RWPE1 (cell line): Measurements from ENCODE around the gene KIF6.

ENCODE experiments used
- CTCF ChIA-PET: fragments of 350-600 bp; sonication (Branson Sonifier 250); formaldehyde crosslinking; extraction: SDS; loops from one replicate; lab custom pipeline; 2021; lab: Yijun Ruan, JAX
- POLR2A ChIA-PET: fragments of 400-600 bp; formaldehyde crosslinking; extraction: SDS; loops from one replicate; lab custom pipeline; 2020; ENCODE audit warnings: antibody characterized with exemption; ENCODE audit not compliant: low non-redundant PET; lab: Yijun Ruan, JAX
- DNase-seq: peaks from one replicate; pipeline ENCODE4 v3.0.0; 2012; ENCODE audit warnings: low spot score
- H3K27ac ChIP-seq: fragments of 450-650 bp; 2 replicates; pipeline ENCODE4 v1.5.1; 2017
- TF ChIP-seq, protein P1 (sequence below): fragments of 450-650 bp; conservative IDR thresholded peaks from 2 replicates; pipeline ENCODE4 v1.5.1; 2017; ENCODE audit warnings: low read depth, mild to moderate bottlenecking

The KIF6 gene

DNA sequence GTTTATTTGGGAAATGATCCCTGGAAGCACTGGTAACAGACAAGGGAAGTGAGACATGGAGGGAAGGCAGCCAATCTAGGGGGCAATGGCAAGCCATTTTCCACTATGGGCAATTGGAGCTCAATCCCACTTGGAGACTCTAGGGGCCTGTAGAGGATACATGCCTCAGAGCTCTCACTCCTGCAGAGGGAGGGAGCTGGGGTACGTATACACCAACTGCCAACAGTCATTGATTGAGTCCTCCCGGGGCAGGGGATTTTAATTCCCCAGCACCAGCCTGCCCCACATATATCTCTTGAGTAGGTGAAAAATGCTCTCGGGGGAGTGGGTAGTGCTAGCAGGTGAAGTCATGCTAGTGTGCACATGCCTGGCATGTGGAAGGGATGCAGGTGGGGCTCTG is 323.8 kb downstream of the KIF6 start:
- TF ChIP-seq, protein P1, sequence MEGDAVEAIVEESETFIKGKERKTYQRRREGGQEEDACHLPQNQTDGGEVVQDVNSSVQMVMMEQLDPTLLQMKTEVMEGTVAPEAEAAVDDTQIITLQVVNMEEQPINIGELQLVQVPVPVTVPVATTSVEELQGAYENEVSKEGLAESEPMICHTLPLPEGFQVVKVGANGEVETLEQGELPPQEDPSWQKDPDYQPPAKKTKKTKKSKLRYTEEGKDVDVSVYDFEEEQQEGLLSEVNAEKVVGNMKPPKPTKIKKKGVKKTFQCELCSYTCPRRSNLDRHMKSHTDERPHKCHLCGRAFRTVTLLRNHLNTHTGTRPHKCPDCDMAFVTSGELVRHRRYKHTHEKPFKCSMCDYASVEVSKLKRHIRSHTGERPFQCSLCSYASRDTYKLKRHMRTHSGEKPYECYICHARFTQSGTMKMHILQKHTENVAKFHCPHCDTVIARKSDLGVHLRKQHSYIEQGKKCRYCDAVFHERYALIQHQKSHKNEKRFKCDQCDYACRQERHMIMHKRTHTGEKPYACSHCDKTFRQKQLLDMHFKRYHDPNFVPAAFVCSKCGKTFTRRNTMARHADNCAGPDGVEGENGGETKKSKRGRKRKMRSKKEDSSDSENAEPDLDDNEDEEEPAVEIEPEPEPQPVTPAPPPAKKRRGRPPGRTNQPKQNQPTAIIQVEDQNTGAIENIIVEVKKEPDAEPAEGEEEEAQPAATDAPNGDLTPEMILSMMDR, result no peak
- H3K27ac ChIP-seq, result no peak overlapping the region
- ChIA-PET POLR2A (no interaction called here), CTCF (interaction anchor here (0.7 kb wide), 1 partner anchor 14 kb away, joined by 3 read pairs; no protein-coding TSS in a partner anchor)
- no peak for DNase-seq

DNA sequence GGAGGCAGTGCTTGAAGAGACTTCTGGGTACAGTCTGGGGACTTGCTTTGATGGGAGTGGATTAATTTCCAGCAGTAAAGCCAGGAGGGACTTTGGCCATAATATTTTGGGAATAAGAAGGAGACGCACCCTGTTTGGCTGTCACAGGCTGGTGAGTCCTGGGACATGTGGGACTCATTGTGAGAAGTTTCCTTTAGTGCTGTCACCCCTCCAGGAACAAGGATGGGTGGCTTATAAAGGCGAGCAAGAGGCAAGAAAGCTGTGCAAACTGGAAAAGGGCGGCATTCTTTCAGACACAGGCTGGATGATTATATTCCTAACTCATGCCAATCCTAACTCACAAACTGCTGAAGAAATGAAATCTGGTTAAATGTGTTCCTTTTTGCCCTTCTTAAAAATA is 325.2 kb downstream of the KIF6 start:
- H3K27ac ChIP-seq, result no peak overlapping the region
- no peak for DNase-seq
- CTCF ChIA-PET, result interaction anchor here (1.1 kb wide), 1 partner anchor 23 kb away, joined by 4 read pairs; no protein-coding TSS in a partner anchor
- TF ChIP-seq, protein P1, result no peak
- POLR2A ChIA-PET, result no interaction called here

DNA sequence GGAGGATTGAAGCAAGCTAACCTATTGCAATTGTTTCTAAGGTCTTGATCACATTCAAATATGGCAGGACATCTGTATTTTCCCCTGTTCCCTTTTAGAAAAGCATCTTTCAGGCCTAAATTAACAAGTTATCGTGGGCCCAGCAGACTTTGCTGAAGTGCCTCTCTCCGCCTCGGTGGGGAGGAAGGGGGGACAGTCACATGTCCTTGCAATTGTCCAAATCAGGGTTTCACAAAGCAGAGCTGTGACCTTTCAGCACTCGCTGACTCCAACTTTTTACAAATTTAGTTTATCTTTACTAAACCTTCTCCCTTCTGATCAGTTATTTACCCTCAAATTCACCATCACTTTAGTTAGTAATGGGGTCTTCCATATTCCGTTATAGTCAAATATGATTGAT is 328.4 kb downstream of the KIF6 start:
- TF ChIP-seq, protein P1, result no peak
- POLR2A ChIA-PET, result no interaction called here
- H3K27ac ChIP-seq, result no peak overlapping the region
- no peak for DNase-seq
- CTCF ChIA-PET, result no interaction called here

DNA sequence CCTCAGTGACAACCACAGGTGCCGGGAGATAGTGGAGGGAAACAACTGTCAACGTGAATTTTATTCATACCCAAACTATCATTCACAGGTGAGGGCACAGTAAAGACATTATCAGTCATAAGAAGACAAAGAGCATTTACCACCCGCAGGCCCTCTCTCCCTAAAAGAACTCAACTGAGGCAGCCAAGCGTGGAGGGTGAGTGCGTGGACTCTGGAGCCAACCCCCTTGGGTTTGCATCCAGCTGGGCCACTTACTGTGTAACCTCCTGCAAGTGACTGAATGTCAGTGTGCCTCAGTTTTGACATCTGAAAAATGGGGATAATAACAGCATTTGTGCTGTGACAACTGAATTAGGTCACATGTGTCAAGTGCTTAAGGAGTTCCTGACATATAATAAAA is 332.1 kb downstream of the KIF6 start:
- ChIA-PET POLR2A (no interaction called here), CTCF (no interaction called here)
- no peak overlapping the region for H3K27ac ChIP-seq
- DNase-seq, result no peak
- TF ChIP-seq, protein P1, result no peak

DNA sequence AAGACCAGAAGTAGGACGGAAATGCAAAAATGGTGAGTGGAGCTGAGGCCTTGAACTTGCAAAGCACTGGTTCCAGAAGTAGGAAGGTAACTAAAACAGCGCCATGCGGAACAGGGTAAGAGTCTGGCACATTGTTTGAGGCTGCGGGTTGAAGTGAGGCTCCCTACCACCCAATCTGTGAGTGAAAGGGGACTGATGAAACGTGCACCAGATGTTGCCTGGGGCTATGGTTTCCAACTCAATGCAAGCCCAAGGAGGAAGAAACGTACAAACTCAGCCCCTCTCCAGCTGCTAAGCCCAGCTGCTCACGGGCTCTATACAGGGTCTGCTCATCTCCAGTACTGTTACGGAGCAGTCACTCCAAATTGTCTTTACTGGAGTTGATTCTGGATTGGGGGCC is 334.0 kb downstream of the KIF6 start:
- CTCF ChIA-PET, result no interaction called here

DNA sequence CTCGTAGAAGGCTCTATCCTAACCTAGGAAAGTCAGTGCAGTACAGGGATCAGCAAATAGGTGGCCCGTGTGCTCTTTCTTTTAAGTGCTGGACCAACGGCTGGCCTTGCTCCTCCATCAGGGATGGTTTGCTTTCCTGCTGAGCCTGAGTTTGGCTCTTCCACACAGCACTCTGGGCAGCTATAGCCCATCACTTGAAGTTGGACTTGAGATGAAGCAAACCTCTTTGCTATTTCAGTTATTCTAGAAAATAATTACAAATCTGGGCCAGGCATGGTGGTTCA is 335.8 kb downstream of the KIF6 start:
- TF ChIP-seq, protein P1, result no peak
- ChIA-PET POLR2A (no interaction called here), CTCF (no interaction called here)
- no peak overlapping the region for H3K27ac ChIP-seq
- DNase-seq, result no peak

More for the DNA sequence above, 334.0 kb downstream of the KIF6 start:
- no peak overlapping the region for H3K27ac ChIP-seq
- no peak for DNase-seq
- TF ChIP-seq, protein P1, result no peak
- POLR2A ChIA-PET, result no interaction called here
